Ovary (tissue), 3 donors: ENCODE measurements around the gene ICOSLG.
"Not testable (repeated sequence)": the region's sequence is repeated elsewhere in the genome, so short reads cannot be mapped to it uniquely, and the experiment has no call there.

ENCODE experiments used
- CTCF ChIP-seq, 3 donors: fragments of 450-650 bp in 2 of 3; fragments of 200-600 bp in 1 of 3; IDR thresholded peaks; one replicate each; pipeline versions ENCODE4 v1.5.1 to v1.8.0; 2016 to 2022; ENCODE audit warnings: antibody characterized with exemption in 3 of 3, mild to moderate bottlenecking in 1 of 3
- EP300 ChIP-seq: sonication (generic); formaldehyde crosslinking; IDR thresholded peaks from one replicate; pipeline ENCODE4 v1.6.1; 2017; ENCODE audit warnings: antibody characterized with exemption
- donor health status: DM: no; HTN: no; CAD: no.

GRCh38 chr21:44243980-44244379, 3.2 kb upstream of the ICOSLG start:
- not testable (repeated sequence) for TF ChIP-seq CTCF (IDR thresholded peaks at IDR 0.05); EP300
